Inferior parietal cortex (tissue), 1 donor: ENCODE results near the gene OST4.
"Not testable (repeated sequence)": the region's sequence is repeated elsewhere in the genome, so short reads cannot be mapped to it uniquely, and the experiment has no call there.

Source experiments
- DNase-seq: peaks from one replicate; pipeline ENCODE4 v3.0.0-alpha.2; 2016; ENCODE audit errors: extremely low spot score

OST4 gene

GRCh38 chr2:27071277-27071989, at the start of gene OST4:
Gene OST4, minus strand, starts transcription at chr2:27071654.
- DNase-seq, result peak; percentile 93

- not testable (repeated sequence) for DNase-seq
These were observed 47.8 kb upstream of the OST4 start for GRCh38 chr2:27119330-27119670.

GRCh38 chr2:27118525-27119329, 47.3 kb upstream of the OST4 start, which contains the start of gene CGREF1:
Gene CGREF1, minus strand, starts transcription at chr2:27119128. Its CDS starts 14,762 bp downstream, at chr2:27104366.
- no peak for DNase-seq

GRCh38 chr2:27117995-27118524, 46.6 kb upstream of the OST4 start:
- DNase-seq, result no peak

- DNase-seq, result no peak
These were observed 44.1 kb upstream of the OST4 start for GRCh38 chr2:27115519-27115918.

GRCh38 chr2:27111392-27112078, 40.1 kb upstream of the OST4 start:
- DNase-seq, result not testable (repeated sequence)

GRCh38 chr2:27110603-27111352, 39.3 kb upstream of the OST4 start:
- not testable (repeated sequence) for DNase-seq

- no peak for DNase-seq
These were observed 37.6 kb upstream of the OST4 start for GRCh38 chr2:27109083-27109482.

- DNase-seq, result no peak
These were observed 36.8 kb upstream of the OST4 start for GRCh38 chr2:27108221-27108620.

GRCh38 chr2:27105981-27106380, 34.5 kb upstream of the OST4 start:
- DNase-seq, result no peak

GRCh38 chr2:27102329-27102728, 30.9 kb upstream of the OST4 start:
- no peak for DNase-seq

- DNase-seq, result no peak
These were observed 28.6 kb upstream of the OST4 start for GRCh38 chr2:27100036-27100435.

- DNase-seq, result no peak
These were observed 28.0 kb upstream of the OST4 start for GRCh38 chr2:27099334-27099955.

- no peak for DNase-seq
These were observed 25.9 kb upstream of the OST4 start for GRCh38 chr2:27097341-27097740.

GRCh38 chr2:27096748-27097297, 25.4 kb upstream of the OST4 start:
- no peak for DNase-seq

- peak; percentile 82 for DNase-seq
These were observed 24.5 kb upstream of the OST4 start for GRCh38 chr2:27095745-27096651.

GRCh38 chr2:27095427-27095744, 23.9 kb upstream of the OST4 start:
- no peak for DNase-seq

- DNase-seq, result no peak
These were observed 23.0 kb upstream of the OST4 start for GRCh38 chr2:27094353-27094984.
